ENCODE data around the gene DNAAF2. TPM values are rescaled to one million over a fixed set of nuclear protein-coding genes. Genes with fewer than 3 reads are reported as not detected.
A peak's percentile ranks its signal among the peaks of the same experiment; 100 is the strongest.

DNAAF2 gene
- total and polyA plus RNA-seq, 2 of the 13 experiments (the other 11 are each of a cell fraction or from before 2014, with no cell fraction given): 6.1 to 13.6 TPM

GRCh38 chr14:49620182-49621113, 14.6 kb downstream of the DNAAF2 start, which contains the start of the genes MGAT2 and RPL36AL (continued):
- TF ChIP-seq FIP1L1 (IDR thresholded peaks at IDR 0.05; ENCODE audit: borderline replicate concordance, insufficient read depth, low read depth, low read length) (no peak), KDM5A (IDR thresholded peaks at IDR 0.05; ENCODE audit: borderline replicate concordance, low read length) (peak; percentile 66; the same call in 1 of the 2 replicates), CSRNP1 (CRISPR knock-in tag; IDR thresholded peaks at IDR 0.05) (peak; percentile 81), ZNF296 (CRISPR knock-in tag; conservative IDR thresholded peaks at IDR 0.05) (peak; percentile 39; the same call in 1 of the 2 replicates), CEBPG (CRISPR knock-in tag; IDR thresholded peaks at IDR 0.05) (no peak), GTF3A (CRISPR knock-in tag; conservative IDR thresholded peaks at IDR 0.05) (no peak), ZFP36 (IDR thresholded peaks at IDR 0.05; ENCODE audit: borderline replicate concordance, low read depth, low read length, partially characterized antibody) (no peak), POLR2A (IDR thresholded peaks at IDR 0.05; ENCODE audit: insufficient read depth in 1 of 2, low read depth in 2 of 2, low read length in 2 of 2) (peak; percentile 97 to 98), ELF1 (CRISPR knock-in tag; IDR thresholded peaks at IDR 0.05) (peak; percentile 93), NR2F1 (CRISPR knock-in tag; IDR thresholded peaks at IDR 0.05) (no peak), MAFG (CRISPR knock-in tag; IDR thresholded peaks at IDR 0.05) (no peak), MED13 (CRISPR knock-in tag; IDR thresholded peaks at IDR 0.05) (peak; percentile 18; the same call in 1 of the 2 replicates), YEATS4 (CRISPR knock-in tag; IDR thresholded peaks at IDR 0.05; ENCODE audit: borderline replicate concordance) (peak; percentile 82; the same call in 1 of the 2 replicates), NAIF1 (CRISPR knock-in tag; IDR thresholded peaks at IDR 0.05; ENCODE audit: borderline replicate concordance) (no peak), SRSF1 (optimal IDR thresholded peaks at IDR 0.05; ENCODE audit: low read depth, low read length) (peak; percentile 28), IRX3 (CRISPR knock-in tag; IDR thresholded peaks at IDR 0.05; ENCODE audit: borderline replicate concordance, low read depth) (0 out of 2 replicates have a peak, but pooled peaks have one; percentile 79), ZNF598 (CRISPR knock-in tag; IDR thresholded peaks at IDR 0.05; ENCODE audit: borderline replicate concordance) (0 out of 2 replicates have a peak, but pooled peaks have one; percentile 26), HNRNPL (IDR thresholded peaks at IDR 0.05; ENCODE audit: low read depth, low read length) (0 out of 2 replicates have a peak, but pooled peaks have one; percentile 24), TBX2 (CRISPR knock-in tag; IDR thresholded peaks at IDR 0.05; ENCODE audit: borderline replicate concordance) (peak; percentile 53), SPEN (CRISPR knock-in tag; IDR thresholded peaks at IDR 0.05; ENCODE audit: low read depth) (peak; percentile 56), RNF2 (conservative IDR thresholded peaks at IDR 0.05; ENCODE audit: low read depth) (no peak), ZNF234 (CRISPR knock-in tag; conservative IDR thresholded peaks at IDR 0.05) (peak; percentile 78; the same call in 1 of the 2 replicates), BCLAF1 (IDR thresholded peaks at IDR 0.05) (no peak)
